ENCODE data around the gene MAST4.

- no peak for TF ChIP-seq EZH2 (optimal IDR thresholded peaks at IDR 0.05; ENCODE audit: low read depth, low read length)
- no peak for TF ChIP-seq CTCF (IDR thresholded peaks at IDR 0.05; ENCODE audit: low read length)
These were observed 258.2 kb downstream of the MAST4 start for GRCh38 chr5:66854416-66854815.

All from MM.1S (cell line).